Inflammatory macrophage treated with lipopolysaccharide for 4 hours (primary cell): Measurements from ENCODE around the gene ENPP1.
"Not testable (repeated sequence)": the region's sequence is repeated elsewhere in the genome, so short reads cannot be mapped to it uniquely, and the experiment has no call there.

Experiments
- DNase-seq: peaks from one replicate; pipeline ENCODE4 v3.0.0-alpha.2; 2020

ENPP1 gene

GRCh38 chr6:131883016-131883415, 75.2 kb downstream of the ENPP1 start:
- no peak for DNase-seq

- no peak for DNase-seq
These were observed 77.4 kb downstream of the ENPP1 start for GRCh38 chr6:131885237-131885636.

- no peak for DNase-seq
These were observed 78.7 kb downstream of the ENPP1 start for GRCh38 chr6:131886517-131886916.

GRCh38 chr6:131890091-131890490, 82.3 kb downstream of the ENPP1 start:
- no peak for DNase-seq

DNA sequence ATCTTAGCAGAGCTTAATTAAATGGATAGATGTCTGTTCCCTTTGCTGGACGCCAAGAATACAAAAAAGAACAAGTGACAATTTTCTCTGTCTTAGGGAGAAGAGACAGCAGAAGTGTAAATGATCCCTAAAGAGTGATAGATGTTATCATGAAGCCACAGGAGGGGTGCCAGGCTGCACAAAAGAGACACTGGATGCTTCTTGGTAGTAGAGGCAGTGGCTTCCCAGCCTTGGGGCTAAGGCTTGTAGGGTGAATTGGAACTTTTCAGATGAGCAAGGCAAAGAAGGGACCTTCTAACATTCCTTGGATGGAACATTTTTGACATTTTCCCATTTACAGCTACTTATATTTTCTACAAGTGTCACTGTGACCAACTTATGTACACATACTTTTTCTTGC, 85.4 kb downstream of the ENPP1 start:
- DNase-seq = no peak

DNA sequence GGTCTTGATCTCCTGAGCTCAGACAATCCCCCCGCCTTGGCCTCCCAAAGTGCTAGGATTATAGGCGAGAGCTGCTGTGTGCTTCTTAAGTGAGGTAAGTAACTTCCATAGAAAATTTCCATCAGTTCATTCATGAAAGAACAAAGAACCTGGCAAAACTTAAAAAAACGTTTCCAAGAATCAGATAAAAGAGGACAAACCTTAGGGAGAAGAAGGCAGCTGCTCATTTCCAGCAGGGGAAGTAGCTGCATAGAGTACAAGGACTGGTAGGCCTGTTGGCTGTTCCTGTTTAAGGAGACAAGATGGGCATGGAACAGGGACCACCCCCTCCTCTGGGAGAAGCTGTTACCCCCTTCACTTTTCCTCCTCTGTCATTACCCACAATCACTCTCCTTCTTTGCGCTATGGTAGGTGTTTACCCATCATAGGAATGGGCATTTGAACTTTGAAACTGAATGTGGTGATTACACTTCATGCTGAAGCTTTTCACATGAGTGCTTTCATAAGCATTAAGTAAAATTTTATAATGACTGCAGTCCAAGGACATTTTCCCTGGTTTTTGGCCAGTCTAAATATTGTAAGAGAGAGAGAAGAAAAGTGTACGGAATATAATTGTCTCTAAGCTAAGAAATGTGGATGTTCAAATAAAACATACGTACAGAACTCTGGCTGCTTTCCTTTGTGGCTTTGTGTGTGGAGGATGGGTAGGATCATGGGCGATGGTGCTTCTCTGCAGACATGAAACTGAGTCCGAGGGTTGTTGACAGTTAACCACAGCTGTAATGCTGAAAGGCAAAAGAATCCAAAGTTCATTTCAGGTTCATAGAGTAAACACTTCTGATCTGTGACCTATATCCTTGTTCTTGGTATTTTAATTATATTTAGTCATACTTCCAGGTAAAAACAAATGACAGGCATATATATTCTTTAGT, 86.9 kb downstream of the ENPP1 start:
- DNase-seq = no peak

GRCh38 chr6:131897050-131897435, 89.2 kb downstream of the ENPP1 start:
- DNase-seq = no peak

DNA sequence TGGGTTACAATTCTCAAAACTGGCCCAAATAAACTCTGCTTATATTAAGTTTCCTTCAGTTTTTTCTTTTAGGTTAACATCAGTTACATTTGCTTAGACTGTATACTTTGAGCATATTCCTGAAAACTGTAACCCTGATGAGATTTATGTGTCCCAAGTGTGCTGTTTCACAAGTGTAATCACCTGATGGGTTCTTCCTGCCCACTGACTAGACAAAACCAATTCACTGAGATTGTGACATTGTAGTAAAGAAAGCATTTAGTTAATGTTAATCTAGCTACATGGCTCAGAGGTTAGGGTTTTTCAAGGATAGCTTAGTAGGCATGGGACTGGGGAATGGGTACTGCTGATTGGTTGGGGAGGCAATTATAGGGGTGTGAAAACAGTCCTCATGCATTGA, 89.8 kb downstream of the ENPP1 start:
- DNase-seq = no peak

DNA sequence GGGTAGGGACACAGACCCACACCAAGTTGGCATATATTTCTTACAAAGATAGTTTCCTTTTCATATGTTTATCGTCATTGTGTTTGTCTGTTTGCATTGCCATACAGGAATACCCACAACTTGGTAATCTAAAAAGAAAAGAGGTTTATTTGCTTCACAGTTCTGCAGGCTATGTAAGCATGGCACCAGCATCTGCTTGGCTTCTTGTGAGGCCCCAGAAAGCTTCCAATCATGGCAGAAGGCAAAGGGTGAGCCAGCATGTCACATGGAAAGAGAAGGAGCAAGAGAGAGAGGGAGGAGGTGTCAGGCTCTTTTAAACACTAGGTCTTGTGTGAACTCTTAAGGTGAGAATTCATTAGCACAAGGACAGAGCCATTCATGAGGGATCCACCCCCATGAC, 90.9 kb downstream of the ENPP1 start:
- no peak for DNase-seq

- no peak for DNase-seq
These were observed 92.4 kb downstream of the ENPP1 start for GRCh38 chr6:131900231-131900630.

- DNase-seq = not testable (repeated sequence)
These were observed 93.6 kb downstream of the ENPP1 start for GRCh38 chr6:131901326-131901873.

GRCh38 chr6:131903734-131904133, 95.9 kb downstream of the ENPP1 start:
- DNase-seq = not testable (repeated sequence)

DNA sequence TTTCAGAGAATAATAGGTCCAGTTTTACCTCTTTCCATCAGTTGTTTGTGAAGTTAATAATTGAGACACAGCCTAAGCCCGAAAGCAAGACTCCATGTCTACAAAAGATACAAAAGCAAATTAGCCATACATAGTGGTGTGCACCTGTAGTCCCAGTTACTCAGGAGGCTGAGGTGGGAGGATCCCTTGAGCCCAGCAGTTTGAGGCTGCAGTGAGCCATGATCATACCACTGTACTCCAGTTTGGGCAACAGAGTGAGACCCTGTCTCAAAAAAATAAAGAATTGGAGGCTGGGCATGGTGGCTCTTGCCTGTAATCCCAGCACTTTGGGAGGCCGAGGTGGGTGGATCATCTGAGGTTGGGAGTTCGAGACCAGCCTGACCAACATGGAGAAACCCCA, 101.0 kb downstream of the ENPP1 start:
- not testable (repeated sequence) for DNase-seq

DNA sequence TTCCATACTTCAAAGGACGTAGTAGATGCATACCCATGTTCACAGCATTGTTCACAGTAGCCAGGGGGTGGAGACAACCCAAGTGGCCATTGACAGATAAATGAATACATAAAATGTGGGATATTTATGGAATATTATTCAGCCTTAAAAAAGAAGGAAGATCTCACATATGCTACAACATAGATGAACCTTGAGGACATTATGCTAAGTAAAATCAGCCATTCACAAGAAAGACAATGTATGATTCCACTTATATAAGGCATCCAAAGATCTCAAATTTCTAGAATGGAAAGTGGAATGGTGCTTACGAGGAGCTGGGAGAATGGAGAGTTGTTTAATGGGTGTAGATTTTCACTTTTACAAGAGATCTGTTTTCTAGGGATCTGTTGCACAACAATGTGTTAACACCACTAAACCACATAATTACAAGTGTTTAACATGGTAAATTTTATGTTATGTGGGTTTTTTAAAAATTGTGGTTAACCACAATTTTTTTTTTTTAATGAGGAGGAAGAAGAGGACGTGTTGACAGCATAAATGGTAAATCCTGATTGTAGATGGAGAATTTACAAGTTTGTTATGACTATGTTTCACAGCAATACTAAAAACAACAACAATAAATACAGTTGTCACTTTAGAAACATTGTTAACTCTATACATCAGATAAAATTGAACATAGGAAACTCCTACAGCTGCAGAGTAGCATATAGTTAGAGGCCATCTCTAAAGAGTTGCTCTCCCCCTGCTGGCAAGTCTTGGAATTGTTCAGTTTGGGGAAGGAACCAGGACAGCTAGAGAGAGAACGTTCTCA, 101.8 kb downstream of the ENPP1 start:
- peak; percentile 65 for DNase-seq

DNA sequence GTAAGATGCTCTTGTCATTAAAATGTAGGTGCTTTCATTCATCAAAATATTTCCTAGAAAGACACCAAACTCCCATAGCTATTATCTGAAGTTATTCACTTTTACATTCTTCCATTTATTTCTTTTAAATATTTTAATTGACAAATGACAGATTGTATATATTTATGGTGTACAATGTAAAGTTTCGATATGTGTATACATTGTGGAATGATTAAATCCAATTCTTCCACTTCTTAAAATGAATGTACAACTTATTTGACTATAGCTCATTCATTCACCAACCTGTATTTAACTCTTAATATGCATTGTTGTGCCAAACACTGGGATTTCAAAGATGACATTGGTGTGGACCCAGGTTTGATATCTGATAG, 102.4 kb downstream of the ENPP1 start:
- no peak for DNase-seq

- DNase-seq = no peak
These were observed 103.1 kb downstream of the ENPP1 start for GRCh38 chr6:131910956-131911355.

- DNase-seq = no peak
These were observed 104.1 kb downstream of the ENPP1 start for GRCh38 chr6:131911951-131912350.

DNA sequence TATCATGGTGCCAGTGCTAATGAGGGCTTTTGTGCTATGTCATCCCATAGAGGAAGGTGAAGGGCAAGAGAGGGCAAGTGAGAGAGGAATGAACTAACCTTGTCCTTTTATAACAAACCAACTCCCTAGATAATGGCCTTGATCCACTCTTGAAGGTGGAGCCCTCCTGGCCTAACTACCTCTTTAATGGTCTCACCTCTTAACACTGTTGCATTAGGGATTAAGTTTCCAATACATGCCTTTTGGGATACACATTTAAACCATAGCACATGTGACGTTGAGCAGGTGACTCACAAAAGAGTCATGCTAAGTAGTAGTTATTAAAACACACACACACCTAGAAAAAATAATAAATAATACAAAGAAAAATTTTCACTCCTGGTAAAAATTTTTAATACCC, 106.4 kb downstream of the ENPP1 start:
- DNase-seq = no peak

DNA sequence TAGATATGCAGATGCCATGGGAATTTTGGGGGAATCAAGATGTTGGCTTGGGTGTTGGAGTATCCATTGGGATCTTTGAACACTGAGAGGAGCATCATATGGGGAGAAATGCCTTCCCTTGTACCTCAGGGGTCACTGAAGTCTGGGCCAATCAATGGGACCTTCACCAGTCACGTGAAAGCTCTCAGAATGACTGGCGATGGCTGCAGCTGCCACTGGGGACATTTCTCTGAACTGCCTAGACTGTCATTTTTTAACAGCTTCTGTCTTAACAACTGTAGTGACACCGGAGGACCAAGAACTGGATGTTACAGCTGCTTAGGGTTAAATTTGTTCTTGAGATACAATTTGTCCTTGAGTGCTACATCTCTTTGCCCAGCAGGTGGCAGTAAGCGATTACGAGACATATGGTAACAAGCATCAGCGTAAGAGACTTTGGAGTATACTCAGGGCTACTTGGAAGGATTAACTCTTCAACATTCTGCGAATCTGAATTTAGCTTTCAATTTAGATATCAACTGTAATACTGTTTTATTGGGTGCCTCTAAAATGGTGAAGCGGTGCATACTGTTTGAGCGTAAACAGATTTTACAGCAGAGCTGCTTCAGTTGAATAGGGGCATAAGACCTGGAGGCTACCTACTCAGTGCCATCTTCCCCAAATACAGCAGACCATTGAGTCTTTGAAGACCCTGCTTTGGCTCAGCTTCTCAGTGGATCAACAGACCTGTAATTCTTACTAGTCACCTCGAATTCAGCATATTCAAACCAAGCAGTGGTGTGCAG, 107.3 kb downstream of the ENPP1 start:
- DNase-seq = peak; percentile 56

GRCh38 chr6:131916091-131916796, 108.4 kb downstream of the ENPP1 start:
- not testable (repeated sequence) for DNase-seq

DNA sequence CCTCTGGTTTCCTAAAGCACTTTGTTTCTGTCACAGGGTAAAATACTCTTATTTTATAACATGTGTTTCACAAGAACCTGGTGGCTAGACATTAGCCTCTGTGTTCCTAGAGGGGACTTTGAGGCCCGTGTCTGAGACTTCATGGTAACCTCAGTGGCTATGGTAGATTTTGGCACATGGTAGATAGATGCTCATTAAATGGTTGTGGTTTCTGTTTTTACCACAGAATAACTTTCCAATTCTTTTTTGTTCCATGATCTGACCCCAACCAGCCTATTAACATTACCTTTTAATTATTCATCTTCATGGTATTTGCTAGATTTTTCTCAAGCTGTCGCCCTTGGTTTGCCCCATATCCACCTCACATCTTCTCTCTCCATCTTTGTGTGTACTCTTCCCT, 109.0 kb downstream of the ENPP1 start:
- DNase-seq = no peak

DNA sequence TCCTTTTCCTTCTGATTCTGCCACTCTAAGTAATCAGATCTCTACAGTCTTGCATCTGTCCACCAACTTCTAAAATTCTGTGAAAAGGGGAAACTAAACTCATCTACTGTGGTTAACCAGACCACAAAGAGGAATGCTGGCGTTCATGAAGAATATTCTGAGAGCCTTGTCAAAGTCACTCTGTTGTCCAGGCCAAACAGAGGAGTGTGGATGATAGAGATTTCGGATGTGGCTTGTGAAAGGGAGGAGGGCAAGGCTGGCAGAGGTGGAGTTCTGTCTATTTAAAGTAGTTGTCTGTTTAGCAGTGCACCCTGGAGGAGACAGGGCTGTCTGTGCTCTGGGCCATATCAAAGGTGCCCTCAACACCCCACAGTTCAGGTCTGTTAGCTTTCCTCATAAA, 109.5 kb downstream of the ENPP1 start:
- no peak for DNase-seq
